ENCODE data around the gene FXYD3. TPM values are rescaled to one million over a fixed set of nuclear protein-coding genes. Genes with fewer than 3 reads are reported as not detected.
"Not testable (repeated sequence)": the region's sequence is repeated elsewhere in the genome, so short reads cannot be mapped to it uniquely, and the experiment has no call there.

Gene FXYD3
- total RNA-seq, 1 donor from 2014 or later: 434 TPM

DNA sequence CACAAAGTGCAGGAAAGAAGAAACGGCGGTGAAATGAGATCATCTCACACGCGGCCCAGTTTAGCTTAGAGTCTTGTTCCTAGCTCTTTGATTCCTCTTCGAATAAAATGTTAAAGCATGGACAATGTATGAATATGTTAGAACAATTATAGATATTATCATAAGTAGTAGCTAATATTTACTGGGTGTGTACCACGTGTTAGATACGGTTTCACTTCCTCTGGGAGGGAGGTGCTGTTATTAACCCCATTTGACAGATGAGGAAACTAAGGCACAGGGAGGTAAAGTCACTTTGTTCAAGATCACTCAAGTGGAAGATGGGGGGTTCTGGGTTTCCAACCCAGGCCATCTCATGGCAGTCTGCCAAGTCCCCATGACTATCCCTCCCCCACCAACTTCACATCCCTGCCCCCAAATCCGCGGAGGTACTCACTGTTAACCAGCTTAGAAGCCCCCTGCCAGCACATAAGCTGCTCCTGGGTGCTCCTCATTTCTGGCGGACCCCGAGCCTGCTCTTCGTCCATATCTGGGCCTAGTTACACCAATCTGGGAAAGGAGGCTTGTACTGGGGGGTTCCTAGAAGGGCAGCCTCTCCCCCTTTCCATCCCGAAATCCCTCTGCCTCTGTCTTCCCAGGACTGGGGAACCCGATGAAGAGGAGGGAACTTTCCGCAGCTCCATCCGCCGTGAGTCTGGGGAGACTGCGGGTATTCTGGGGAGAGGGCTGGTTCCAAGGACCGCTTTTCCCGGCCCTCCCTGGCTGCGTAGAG lies 26.4 kb downstream of the FXYD3 start:
- no peak for DNase-seq (ENCODE audit: low spot score)

DNA sequence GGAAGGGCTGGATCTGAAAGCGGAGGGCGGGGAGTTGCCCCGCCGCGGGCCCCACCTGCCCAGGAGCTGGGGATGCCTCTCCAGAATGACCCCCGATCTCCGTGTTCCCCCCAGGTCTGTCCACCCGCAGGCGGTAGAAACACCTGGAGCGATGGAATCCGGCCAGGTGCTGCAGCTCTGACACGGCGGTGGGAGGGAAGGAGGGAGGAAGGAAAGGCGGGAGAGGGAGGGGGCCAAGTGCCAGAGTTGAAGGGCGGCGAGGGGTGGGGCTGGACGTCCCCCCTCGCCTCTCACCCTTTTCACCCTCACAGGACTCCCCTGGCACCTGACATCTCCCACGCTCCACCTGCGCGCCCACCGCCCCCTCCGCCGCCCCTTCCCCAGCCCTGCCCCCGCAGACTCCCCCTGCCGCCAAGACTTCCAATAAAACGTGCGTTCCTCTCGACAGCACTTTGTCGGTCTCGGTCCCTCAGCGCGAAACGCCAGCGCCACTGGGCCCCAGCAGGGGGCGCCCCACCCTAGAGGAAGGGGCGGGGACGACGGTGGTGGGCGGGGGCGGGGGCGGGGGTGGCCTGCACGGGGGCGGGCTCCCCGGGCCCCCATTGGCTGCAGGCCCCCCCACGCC lies 27.1 kb downstream of the FXYD3 start:
- no peak for DNase-seq (ENCODE audit: low spot score)

- no peak for DNase-seq (ENCODE audit: low spot score)
Measured at GRCh38 chr19:35143231-35143715, 27.6 kb downstream of the FXYD3 start, which contains the start of gene FXYD7. Gene FXYD7 (plus strand): TSS chr19:35143255. CDS start chr19:35143334, 79 bp downstream.

- no peak for DNase-seq (ENCODE audit: low spot score)
Measured at GRCh38 chr19:35143818-35144217, 28.2 kb downstream of the FXYD3 start.

DNA sequence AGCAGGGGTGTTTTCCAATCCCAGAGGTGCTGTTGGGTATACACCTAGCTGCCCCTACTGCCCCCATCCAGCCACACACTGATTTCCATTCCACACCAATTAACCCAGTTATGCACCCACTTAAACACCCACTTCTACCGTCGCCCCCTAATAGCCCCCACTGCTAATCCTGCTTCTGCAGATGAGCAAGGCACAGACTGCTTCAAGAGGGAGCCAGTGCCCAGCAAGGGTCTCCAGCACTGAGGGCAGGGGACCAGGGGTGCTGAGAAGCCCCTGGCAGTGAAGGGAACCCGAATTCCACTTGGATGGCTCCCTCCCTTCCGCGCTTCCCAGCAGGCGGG lies 28.6 kb downstream of the FXYD3 start:
- no peak for DNase-seq (ENCODE audit: low spot score)

DNA sequence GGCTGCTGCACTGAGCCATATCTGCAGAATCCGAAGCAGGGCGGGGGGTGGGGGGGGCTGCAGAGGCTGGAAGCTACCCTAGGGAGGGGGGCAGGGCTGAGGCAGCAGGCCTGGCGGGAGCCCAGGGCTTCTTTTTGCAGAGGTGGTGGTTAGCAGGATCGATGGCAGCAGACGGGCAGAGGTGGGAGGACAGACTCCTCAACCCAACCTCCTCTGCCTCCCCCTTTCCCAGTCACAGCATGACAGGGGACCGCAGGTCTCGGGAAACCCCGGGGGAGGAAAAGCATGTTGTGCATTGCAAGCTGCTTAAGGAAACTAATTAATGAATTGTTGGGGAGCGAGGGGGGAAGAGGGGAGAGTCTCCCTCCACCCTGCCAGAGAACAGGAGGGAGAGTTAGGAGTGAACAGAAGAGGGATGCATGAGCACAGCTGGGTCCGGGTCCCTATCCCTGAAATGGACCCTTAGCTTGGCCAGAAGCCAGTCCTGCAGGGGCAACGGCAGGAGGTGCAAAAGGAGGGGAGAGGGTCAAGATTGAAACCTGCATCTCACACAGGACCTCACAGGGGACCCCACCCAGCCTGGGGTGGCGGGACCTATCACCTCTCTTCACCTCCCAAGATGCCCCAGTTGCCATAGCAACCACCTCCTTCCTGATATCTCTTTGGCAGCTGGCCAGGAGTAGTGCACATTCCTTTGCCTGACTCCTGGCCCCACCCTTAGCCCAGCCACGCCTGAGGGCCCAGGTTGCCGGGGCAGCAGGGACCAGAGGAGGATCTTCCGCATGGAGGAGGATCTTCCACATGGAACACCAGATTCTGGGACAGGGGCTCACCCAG lies 29.2 kb downstream of the FXYD3 start:
- DNase-seq (ENCODE audit: low spot score): peak; percentile 83

GRCh38 chr19:35146746-35147459 lies 31.3 kb downstream of the FXYD3 start:
- no peak for DNase-seq (ENCODE audit: low spot score)

GRCh38 chr19:35149463-35149862 lies 33.8 kb downstream of the FXYD3 start:
- DNase-seq (ENCODE audit: low spot score): no peak

DNA sequence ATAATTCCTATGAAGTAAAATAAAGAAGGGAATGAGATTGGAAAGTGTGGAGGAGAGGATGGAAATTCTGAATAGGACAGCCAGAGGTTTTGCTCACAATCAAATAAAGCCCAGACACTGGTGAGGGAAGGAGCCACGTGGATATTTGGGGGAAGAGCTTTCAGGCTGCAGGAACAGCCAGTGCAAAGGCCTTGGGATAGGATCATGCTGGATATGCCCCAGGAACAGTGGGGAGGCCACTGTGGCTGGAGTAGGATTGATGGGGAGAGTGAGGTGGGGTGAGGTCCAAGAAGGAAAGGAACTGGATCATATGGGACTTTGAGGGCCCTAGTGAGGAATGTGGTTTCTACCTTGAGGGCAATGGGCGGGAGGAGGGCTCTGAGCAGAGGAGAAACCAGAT lies 34.8 kb downstream of the FXYD3 start:
- DNase-seq (ENCODE audit: low spot score): no peak

GRCh38 chr19:35151273-35152065 lies 35.8 kb downstream of the FXYD3 start:
- no peak for DNase-seq (ENCODE audit: low spot score)

DNA sequence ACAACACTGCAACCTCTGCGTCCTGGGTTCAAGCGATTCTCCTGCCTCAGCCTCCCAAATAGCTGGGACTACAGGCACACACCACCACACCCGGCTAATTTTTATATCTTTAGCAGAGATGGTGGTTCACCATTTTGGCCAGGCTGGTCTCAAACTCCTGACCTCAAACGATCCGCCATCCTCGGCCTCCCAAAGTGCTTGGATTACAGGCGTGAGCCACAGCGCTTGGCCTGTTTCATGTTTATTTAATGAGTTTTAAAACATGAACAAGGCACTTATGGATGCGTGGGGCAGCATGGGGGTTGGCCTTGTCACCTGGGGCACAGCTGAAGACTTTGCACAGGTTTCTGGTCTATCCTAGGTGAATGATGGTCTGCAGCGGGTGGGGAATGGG lies 37.5 kb downstream of the FXYD3 start:
- not testable (repeated sequence) for DNase-seq (ENCODE audit: low spot score)

DNA sequence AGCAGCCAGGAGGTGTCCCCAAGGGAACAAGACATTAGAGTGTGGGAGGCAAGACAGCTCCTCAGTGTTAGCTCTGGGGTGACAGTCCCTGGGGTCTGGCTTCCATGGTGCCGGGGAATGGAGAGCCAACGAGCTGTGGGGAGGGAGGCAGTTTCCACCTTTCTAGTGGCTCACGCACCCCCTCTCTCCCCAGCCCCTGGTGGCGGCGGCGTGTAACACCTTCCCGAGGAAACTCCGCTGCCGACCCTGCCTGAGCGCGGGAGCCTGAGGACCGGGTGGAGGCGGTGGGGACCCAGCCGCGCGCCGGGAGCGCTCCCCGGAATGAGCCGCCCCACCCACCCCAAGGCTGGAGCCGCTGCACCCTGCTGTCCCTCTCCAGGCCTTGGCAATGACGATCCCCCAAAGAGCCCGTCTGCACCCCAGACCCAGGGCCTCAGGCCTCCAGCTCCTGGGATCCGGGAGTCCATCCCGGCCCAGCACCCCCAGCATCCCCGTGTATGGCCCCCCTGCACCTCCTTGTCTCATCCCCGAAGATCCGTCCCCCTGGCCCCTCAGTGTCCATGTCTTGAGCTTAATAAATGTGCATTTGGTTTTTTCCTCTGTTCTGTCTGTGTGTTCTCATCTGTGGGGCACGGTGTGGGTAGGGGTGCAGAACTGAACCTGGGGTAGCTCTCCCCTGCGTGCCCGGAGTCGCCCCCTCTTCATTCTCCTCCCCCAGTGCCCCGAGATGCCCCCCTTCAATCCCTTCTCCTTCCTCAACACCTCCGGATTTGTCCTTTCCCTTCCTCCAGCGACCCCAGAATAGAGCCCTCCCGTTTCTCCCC lies 38.3 kb downstream of the FXYD3 start:
- no peak for DNase-seq (ENCODE audit: low spot score)

DNA sequence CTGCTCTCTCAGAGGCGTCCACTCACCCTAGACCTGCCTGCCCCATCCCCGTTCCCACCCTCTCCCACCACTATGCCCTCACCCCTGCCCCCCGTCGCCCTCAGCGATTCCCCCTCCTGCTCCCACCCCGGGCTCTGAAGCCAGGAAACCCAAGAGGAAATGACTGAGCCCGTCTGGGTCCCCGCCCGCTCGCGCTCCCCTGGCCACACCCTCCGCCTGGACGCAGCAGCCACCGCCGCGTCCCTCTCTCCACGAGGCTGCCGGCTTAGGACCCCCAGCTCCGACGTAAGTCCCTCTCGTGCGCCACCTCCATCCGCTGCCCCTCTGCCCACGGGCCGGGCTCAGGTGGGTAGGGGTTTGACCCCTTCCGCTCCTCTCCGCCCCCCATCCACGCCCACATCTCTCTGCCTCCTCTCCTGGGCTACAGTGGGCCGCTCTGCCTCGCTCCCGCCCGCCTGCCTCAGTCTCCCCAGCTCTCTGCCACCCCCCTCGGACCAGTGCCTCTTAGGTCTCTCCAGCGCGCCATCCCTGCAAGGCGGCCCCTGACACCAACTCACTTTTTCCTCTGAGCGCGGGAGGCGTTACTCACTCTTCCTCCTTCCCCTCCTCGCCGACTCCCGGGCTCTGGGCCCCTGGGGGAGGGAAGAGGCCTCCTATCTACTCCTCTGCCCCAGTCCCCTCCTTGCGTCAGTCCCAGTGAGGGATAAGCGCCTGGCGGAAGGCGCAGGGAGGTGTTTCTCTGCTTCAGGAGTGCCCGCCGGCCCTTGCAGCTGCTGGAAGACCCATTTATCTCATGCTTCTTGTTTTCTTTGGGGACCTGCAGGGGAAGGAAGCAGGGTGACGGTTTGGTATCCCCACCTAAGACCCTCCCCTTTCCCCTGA lies 39.1 kb downstream of the FXYD3 start, which contains the start of gene FXYD5:
TSS of gene FXYD5 (plus strand) at position 211 of the 882 bp plus-strand sequence. CDS start 816 bp downstream, outside the sequence.
- DNase-seq (ENCODE audit: low spot score): peak; percentile 81

- DNase-seq (ENCODE audit: low spot score): no peak
Measured at GRCh38 chr19:35155441-35155840, 39.8 kb downstream of the FXYD3 start.

- DNase-seq (ENCODE audit: low spot score): no peak
Measured at GRCh38 chr19:35155981-35156672, 40.5 kb downstream of the FXYD3 start.

DNA sequence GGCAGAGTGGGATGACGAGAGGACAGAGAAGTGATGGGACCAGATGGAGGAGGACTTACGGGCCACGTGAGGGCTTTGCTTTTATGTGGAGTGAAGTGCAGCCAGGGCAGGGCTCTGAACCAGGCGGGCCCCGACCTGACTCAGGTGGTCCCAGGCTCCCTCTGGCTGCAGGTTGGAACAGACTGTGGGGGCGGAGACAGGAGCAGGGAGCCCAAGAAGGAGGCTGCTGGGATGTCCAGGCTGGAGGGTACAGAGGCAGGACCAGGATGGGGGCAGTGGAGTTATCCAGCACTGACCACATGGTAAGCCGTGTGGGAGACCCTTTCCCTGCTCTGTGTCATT lies 41.0 kb downstream of the FXYD3 start:
- DNase-seq (ENCODE audit: low spot score): no peak

DNA sequence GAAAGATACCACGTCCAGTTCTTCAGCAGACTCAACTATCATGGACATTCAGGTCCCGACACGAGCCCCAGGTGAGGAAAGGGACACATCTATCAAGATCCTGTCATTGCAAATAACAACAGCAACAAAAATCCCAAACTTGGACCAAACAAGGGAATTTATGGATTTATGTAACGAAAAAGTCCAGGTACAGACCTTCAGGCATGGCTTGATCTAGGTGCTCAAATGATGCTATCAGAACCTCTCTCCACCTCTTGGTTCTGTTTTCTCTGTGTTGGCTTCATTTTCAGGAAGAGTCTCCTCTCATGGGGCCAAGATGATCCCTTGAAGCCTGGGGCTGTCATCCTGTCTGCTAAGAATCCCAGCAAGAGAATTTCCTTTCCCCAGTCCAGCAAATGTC lies 41.8 kb downstream of the FXYD3 start:
- DNase-seq (ENCODE audit: low spot score): no peak

DNA sequence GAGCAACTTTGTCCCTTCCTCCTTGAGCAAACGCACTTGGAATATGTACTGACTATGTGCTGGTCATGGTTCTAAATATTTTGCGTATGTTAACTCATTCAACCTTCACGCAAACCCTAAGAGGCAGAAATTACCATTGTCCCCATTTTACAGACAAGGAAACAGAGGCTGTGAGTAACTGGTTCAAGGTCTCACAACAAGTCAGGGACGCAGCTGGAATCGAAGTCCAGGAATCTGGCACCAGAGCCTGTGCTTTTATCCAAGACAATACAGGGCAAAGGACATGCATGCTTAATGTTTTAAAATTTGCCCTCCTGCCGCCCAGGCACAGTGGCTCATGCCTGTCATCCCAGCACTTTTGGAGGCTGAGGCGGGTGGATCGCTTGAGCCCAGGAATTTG lies 44.0 kb downstream of the FXYD3 start:
- DNase-seq (ENCODE audit: low spot score): no peak
